HG03378 (cell line): ENCODE measurements around the gene UGGT1.
"Not testable (repeated sequence)": the region's sequence is repeated elsewhere in the genome, so short reads cannot be mapped to it uniquely, and the experiment has no call there.

ENCODE experiments used
- ATAC-seq: cut with Tn5 transposase; IDR thresholded peaks from one replicate; pipeline ENCODE4 v1.9.1; 2021; ENCODE audit warnings: mild to moderate bottlenecking, moderate library complexity; ENCODE audit not compliant: unreplicated experiment

Gene UGGT1

GRCh38 chr2:128172191-128172590 is 81.2 kb downstream of the UGGT1 start:
- no peak for ATAC-seq

- ATAC-seq: not testable (repeated sequence)
These were observed 83.1 kb downstream of the UGGT1 start for GRCh38 chr2:128174067-128174466.

- ATAC-seq: no peak
These were observed 86.3 kb downstream of the UGGT1 start for GRCh38 chr2:128177315-128177714.

GRCh38 chr2:128178149-128178649 is 87.2 kb downstream of the UGGT1 start:
- ATAC-seq: no peak

- ATAC-seq: no peak
These were observed 87.9 kb downstream of the UGGT1 start for GRCh38 chr2:128178650-128179460.

- no peak for ATAC-seq
These were observed 88.4 kb downstream of the UGGT1 start for GRCh38 chr2:128179461-128179755.

GRCh38 chr2:128180031-128180430 is 89.0 kb downstream of the UGGT1 start:
- ATAC-seq: no peak

GRCh38 chr2:128185576-128185975 is 94.6 kb downstream of the UGGT1 start:
- no peak for ATAC-seq

- ATAC-seq: no peak
These were observed 96.1 kb downstream of the UGGT1 start for GRCh38 chr2:128187032-128187654.

- ATAC-seq: no peak
These were observed 104.5 kb downstream of the UGGT1 start for GRCh38 chr2:128195435-128195984.

GRCh38 chr2:128196026-128196425 is 105.0 kb downstream of the UGGT1 start:
- no peak for ATAC-seq

- ATAC-seq: peak; percentile 58
These were observed 105.5 kb downstream of the UGGT1 start for GRCh38 chr2:128196471-128196931.

- ATAC-seq: no peak
These were observed 106.1 kb downstream of the UGGT1 start for GRCh38 chr2:128197059-128197458.

- ATAC-seq: no peak
These were observed 107.7 kb downstream of the UGGT1 start for GRCh38 chr2:128198656-128199055.

GRCh38 chr2:128199141-128199540 is 108.1 kb downstream of the UGGT1 start:
- no peak for ATAC-seq

GRCh38 chr2:128202791-128203190 is 111.8 kb downstream of the UGGT1 start:
- no peak for ATAC-seq

GRCh38 chr2:128206245-128206644 is 115.2 kb downstream of the UGGT1 start:
- ATAC-seq: no peak

GRCh38 chr2:128208023-128208422 is 117.0 kb downstream of the UGGT1 start:
- no peak for ATAC-seq

GRCh38 chr2:128208631-128209324 is 117.8 kb downstream of the UGGT1 start:
- ATAC-seq: not testable (repeated sequence)

GRCh38 chr2:128214251-128214650 is 123.3 kb downstream of the UGGT1 start:
- no peak for ATAC-seq

- no peak for ATAC-seq
These were observed 124.0 kb downstream of the UGGT1 start for GRCh38 chr2:128214866-128215460.
